Measurements from ENCODE around the gene TUBB4B.
"Not testable (repeated sequence)": the region's sequence is repeated elsewhere in the genome, so short reads cannot be mapped to it uniquely, and the experiment has no call there.

TUBB4B gene

DNA sequence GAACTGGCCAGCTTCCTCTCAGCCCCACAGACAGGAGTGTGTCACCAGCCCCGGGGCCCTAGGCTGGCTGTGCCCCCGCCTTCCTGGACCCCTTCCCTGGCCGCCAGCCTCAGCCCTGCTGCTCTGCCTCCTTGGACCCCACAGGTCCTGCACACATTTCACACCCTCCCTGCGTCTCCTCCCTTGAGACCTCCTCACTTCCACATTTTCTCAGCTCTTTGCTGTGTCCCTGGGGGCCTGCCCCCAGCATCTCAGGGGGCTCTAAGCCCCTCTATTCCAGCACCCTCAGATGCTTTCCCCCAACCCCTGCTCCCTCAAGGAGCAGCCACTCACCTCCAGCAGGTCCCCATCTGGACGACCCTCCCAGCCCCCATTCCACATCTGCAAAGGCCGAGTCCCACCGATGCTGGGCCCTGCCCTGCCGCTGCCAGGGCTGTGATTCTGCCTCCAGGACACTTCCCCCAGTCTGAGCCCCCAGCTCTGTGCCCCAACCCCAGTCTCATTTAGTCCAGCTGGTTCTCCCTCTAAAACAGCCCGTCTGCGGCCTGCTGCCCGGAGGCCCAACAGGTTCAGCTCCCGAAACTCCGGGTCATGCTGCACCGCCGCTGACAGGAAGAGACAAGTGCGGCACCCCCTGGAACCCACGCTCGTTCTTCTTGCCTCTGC, 6.2 kb upstream of the TUBB4B start:
- no peak for FAIRE-seq
- DNase-seq (ENCODE audit: extremely low spot score, insufficient read length, low read depth): no peak

DNA sequence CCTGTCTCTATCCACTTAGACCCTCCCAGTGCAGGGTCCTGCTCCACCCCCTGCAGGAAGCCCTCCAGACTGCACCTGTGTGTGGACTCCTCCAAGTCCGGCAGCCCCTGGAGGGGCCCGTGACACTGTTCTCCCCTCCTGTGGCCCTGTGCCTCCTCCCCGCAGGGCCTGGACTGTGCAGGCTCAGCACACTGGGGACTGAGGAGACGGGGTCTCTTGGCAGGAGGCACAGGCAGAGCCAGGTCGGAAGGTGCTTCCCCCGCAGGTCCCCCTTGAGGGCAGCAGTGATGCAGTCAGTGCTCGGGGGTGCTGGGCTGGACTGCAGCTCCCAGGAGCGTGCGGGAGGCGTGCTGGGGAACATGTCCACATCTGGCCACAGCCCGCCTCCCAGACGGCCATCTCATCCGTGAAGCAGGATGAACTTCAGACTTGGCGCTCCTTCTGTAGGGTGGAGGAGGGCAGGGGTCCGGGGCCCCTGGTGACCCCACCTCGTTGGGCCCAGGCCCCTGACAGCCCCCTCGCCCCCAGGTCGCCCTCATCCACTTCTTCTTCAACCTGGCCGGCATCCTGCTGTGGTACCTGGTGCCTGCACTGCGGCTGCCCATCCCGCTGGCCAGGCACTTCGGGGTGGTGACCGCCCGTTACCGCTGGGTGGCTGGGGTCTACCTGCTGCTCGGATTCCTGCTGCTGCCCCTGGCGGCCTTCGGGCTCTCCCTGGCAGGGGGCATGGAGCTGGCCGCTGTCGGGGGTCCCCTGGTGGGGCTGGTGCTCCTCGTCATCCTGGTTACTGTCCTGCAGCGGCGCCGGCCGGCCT, 5.5 kb upstream of the TUBB4B start:
- FAIRE-seq (no peak), DNase-seq (ENCODE audit: extremely low spot score, insufficient read length, low read depth) (no peak)

DNA sequence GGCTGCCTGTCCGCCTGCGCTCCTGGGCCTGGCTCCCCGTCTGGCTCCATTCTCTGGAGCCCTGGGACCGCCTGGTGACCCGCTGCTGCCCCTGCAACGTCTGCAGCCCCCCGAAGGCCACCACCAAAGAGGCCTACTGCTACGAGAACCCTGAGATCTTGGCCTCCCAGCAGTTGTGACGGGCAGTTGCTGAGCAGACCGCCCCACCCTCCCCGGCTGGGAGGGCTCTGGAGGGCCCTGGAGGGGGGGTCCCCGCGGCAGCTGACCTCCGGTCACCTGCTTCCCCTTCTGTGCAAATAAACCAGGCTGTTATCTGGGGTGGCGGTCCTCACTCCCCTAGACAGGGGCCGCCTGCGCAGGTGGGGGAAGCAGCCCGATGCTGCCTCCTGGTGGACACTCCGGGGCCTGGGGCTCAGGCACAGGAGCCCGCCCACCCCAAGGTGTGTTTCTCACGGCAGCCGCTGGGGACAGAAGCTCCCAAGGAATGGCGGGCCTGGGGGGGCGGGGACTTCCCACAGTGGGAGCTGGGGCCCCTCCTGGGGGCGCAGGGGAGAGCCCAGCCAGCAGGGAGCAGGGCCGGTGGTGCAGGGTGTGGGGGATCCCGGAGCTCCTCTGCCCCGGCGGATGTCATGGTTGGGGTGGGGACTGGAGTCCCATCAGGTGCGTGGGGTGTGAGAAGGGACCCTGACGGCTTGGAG, 4.7 kb upstream of the TUBB4B start:
- FAIRE-seq (peak; percentile 93), DNase-seq (ENCODE audit: extremely low spot score, insufficient read length, low read depth) (peak; percentile 92)

DNA sequence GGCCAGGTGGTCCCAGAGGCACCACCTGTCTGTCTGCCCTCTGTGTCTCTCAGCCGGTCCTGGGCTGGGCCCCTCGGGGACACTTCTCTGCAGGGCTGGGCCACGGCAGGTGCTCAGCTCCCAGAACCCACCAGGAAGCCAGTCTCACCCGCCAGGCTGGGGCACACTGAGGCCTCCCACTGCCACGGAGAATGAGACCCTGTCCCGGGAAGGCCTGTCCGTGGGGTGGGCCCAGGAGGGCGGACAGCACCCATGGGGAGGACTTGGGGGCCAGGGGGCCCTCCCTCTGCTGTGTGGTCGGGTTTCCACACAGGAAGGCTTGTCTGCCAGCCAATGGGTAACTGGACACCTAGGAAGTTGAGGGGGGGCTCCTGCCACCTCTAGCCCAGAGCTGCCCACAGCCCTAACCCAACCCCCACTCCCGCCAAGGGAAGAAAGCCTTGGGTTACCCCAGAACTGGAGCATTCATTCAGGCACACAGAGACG, 4.1 kb upstream of the TUBB4B start:
- DNase-seq (ENCODE audit: extremely low spot score, insufficient read length, low read depth): no peak
- no peak for FAIRE-seq

DNA sequence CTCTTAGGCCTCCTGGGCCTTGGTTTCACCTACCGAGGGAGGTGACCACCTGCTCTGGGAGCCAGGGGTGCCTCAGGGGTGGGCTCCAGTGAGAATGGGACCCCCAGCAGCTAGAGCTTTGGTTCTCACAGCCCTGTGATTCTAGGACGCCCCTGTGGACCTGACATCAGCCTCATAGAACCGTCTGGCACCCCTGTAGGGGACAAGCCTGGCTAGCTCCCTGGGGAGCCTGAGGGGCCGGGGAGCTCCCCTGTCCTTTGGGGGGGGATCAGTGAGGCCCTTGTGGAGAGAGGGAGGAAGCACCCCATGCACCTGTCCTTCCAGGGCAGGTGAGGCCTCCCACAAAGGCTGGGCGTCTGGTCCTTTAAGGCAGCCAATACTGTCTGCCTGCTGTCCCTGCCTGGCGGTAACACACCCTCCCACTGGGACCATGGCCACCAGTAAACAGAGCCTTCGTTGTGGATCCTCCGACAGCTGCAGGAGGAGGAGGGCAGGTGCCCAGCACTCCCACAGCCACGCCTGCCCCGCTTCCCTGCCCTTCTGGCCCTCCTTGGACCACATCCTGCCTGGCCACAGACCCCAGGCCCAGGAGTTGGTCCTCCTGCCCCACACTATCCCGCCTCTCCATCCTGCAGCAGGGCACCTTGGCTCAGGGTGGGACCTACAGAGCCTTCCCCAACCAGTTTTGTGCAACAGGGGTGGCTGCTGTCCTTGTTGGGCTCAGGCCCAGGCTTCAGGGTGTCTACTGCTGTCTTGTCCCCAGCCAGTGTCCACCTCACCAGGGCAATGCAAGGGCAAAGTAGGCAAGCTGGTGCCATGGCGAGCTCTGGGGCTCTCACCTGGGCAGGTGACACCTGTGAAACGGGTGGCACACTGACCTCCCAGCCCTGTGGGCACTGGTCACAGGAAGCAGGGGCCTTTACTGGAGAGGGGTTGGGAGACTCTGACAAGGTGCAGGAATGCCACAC, 3.0 kb upstream of the TUBB4B start:
- DNase-seq (ENCODE audit: extremely low spot score, insufficient read length, low read depth) (no peak), FAIRE-seq (no peak)

DNA sequence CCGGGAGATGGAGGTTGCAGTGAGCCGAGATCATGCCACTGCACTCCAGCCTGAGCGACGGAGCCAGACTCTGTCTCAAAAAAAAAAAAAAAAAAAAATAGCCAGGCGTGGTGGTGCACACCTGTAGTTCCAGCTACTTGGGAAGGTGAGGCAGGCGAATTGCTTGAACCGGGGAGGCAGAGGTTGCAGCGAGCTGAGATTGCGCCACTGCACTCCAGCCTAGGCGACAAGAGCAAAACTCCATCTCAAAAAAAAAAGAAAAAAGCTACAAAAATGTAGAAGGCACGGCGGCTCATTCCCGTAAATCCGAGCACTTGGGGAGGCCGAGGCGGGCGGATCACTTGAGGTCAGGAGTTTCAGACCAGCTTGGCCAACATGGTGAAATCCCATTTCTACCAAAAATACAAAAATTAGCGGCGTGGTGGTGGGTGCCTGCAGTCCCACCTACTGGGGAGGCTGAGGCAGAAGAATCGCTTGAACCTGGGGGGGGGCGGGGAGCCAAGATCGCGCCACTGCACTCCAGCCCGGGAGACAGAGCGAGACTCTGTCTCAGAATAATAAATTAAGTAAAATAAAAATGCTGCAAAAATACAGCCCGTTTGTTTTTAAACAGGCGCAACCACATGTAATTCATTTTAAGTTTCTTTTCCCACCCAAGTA, 1.4 kb upstream of the TUBB4B start:
- not testable (repeated sequence) for FAIRE-seq; DNase-seq (ENCODE audit: extremely low spot score, insufficient read length, low read depth)

DNA sequence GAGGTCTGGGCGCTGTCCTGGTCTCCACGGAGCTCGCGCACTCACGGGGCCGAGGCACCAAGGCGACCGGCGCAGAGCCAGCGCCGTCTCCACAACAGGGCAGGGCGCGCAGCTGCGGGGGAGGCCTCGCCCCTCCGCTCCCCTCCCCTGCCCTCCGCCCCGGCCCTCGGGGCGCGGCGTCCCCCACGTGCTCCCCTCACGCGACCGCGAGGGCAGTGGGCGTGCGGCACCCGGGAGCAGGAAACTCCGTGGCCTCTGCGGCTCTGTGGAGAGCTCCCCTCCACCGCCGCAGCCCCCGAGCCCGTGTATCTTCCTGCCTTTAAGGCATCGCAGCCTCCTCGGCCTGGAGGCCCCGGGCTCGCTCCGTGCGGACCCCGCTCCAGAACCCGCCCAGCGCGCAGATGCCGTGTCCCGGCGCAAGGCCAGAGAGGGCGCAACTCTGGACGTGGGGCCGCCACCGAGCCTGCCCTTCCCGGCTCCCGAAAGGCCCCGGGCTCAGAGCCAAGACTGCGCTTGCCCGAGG, 708 bp upstream of the TUBB4B start:
- DNase-seq (ENCODE audit: extremely low spot score, insufficient read length, low read depth) (no peak), FAIRE-seq (no peak)

DNA sequence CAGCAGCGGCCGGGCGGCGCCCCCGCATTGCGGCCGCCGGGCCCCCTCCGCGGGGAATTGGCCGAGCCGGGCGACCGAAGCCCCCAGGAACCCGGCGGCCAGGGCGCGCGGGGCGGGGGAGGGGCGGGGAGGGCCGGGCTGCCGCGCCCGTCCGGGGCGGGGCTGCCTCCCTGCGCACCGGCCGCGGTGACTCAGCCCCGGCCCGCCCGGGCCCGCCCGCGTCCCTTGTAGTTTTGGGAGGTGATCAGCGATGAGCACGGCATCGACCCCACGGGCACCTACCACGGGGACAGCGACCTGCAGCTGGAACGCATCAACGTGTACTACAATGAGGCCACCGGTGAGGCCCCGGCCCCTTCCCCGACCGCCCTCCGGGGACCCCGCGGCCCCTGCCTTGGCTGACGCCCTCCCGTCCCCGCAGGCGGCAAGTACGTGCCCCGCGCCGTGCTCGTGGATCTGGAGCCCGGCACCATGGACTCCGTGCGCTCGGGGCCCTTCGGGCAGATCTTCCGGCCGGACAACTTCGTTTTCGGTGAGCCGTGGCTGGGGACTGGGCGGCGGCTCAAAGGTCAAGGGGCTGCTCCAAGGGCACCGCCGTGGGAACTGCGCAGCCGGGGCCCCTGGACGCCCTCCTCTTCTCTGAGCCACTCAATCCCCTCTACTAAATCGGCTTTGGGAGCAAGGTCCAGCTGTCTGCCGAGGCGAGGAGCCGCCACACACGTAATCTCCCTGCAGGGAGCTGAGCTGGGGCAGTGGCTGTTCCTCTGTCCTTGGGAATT, 592 bp downstream of the TUBB4B start:
- DNase-seq (ENCODE audit: extremely low spot score, insufficient read length, low read depth) (no peak), FAIRE-seq (no peak)

DNA sequence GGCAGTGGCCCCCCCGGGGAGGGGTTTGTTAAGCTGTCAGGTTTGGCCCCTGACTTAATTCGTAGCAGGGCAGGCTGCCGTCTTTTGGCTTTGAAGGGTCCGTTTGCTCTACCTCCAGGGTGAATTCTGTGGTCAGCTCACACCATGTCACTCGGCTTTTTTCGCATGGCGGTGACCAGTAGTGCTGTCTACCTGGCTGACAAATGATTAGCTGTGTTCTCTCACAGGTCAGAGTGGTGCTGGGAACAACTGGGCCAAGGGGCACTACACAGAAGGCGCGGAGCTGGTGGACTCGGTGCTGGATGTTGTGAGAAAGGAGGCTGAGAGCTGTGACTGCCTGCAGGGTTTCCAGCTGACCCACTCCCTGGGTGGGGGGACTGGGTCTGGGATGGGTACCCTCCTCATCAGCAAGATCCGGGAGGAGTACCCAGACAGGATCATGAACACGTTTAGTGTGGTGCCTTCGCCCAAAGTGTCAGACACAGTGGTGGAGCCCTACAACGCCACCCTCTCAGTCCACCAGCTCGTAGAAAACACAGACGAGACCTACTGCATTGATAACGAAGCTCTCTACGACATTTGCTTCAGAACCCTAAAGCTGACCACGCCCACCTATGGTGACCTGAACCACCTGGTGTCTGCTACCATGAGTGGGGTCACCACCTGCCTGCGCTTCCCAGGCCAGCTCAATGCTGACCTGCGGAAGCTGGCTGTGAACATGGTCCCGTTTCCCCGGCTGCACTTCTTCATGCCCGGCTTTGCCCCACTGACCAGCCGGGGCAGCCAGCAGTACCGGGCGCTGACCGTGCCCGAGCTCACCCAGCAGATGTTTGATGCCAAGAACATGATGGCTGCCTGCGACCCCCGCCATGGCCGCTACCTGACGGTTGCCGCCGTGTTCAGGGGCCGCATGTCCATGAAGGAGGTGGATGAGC, 1.4 kb downstream of the TUBB4B start:
- DNase-seq (ENCODE audit: extremely low spot score, insufficient read length, low read depth) (no peak), FAIRE-seq (no peak)

DNA sequence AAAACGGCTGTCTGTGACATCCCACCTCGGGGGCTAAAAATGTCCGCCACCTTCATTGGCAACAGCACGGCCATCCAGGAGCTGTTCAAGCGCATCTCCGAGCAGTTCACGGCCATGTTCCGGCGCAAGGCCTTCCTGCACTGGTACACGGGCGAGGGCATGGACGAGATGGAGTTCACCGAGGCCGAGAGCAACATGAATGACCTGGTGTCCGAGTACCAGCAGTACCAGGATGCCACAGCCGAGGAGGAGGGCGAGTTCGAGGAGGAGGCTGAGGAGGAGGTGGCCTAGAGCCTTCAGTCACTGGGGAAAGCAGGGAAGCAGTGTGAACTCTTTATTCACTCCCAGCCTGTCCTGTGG, 2.2 kb downstream of the TUBB4B start:
- not testable (repeated sequence) for FAIRE-seq; DNase-seq (ENCODE audit: extremely low spot score, insufficient read length, low read depth)

DNA sequence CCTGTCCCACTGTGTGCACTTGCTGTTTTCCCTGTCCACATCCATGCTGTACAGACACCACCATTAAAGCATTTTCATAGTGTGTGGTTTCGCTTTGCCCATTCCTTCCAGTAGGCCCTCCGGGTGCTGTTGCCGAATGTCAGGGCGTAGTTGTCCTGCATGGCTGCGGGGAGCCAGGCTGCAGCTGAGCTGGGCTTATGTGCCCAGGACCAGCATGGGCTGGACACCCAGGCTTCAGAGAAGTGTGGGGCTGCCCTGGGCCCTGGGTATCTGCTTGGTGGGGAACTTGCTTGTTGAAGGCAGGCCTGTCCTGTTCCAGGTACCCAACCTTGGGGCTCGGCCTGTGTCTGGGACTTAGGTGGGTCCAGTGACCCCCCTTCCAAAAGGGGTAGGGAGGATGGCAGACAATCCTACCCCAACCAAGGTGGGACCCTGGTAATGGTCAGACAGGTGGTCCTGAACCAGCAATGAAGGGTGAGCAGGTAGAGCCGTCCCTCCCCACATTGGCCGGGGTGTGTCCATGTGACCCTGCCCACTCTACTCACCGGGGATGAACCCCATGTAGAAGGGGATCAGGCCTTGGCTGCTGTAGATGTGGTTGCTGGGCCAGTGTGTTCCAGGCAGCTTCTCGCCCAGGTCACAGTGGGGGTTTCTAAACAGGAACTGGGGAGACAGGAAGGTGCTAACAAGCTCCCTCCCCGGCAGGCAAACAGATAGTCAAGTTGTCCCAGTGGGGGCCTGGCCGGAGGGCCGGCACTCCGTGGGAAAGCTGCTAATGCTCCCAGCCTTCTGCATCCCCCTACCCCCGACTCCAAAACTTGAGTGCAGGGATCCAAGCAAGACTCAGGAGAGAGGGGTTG, 2.8 kb downstream of the TUBB4B start:
- FAIRE-seq: no peak

DNA sequence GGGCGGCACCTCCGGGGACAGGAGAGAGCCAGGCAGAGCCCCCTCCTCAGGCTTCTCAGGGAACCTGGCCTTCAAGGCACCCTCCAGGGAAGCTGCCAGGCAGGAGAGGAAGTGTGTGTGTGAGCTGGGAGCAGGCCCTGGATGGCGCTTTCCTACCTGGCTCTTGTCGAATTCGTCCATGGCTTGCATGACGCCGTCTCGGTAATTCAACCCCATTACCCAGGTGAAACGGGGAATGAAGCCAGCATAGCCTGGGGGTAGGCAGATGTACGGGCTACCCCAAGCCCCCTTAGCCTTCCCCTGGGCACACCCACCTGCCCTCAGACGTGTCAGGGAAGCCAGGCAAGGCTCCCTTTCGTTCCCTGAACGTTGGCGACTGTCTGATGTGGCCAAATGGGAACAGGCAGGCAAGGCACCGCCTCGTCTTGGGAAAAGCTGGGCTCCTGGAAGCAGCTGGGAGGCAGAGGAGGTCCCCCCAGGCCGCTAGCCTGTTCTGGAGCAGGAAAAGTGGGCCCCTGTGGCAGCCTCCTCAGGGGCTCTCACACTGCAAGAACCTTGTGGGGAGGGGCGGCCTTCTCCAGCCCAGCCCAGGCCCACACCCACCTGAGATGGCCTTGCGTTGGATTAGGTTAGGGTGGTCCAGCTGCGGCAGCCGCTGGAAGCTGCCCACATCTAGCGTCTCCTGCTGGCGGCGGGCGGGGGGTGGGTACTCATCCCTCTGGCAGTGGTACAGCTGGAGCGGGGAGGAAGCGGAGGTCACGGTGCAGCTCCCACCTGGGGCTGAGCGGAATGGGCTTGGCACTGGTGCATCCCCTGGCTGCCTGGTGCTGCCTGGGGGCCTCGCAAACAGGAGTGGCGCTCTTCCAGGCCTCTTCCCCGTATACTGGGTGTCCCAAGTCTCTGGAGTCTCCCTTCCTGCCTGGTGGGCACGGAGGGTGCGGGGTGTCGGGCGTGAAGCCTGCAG, 3.7 kb downstream of the TUBB4B start:
- no peak for DNase-seq (ENCODE audit: extremely low spot score, insufficient read length, low read depth)
- FAIRE-seq: no peak

More for the DNA sequence above, 2.8 kb downstream of the TUBB4B start:
- no peak for DNase-seq (ENCODE audit: extremely low spot score, insufficient read length, low read depth)

DNA sequence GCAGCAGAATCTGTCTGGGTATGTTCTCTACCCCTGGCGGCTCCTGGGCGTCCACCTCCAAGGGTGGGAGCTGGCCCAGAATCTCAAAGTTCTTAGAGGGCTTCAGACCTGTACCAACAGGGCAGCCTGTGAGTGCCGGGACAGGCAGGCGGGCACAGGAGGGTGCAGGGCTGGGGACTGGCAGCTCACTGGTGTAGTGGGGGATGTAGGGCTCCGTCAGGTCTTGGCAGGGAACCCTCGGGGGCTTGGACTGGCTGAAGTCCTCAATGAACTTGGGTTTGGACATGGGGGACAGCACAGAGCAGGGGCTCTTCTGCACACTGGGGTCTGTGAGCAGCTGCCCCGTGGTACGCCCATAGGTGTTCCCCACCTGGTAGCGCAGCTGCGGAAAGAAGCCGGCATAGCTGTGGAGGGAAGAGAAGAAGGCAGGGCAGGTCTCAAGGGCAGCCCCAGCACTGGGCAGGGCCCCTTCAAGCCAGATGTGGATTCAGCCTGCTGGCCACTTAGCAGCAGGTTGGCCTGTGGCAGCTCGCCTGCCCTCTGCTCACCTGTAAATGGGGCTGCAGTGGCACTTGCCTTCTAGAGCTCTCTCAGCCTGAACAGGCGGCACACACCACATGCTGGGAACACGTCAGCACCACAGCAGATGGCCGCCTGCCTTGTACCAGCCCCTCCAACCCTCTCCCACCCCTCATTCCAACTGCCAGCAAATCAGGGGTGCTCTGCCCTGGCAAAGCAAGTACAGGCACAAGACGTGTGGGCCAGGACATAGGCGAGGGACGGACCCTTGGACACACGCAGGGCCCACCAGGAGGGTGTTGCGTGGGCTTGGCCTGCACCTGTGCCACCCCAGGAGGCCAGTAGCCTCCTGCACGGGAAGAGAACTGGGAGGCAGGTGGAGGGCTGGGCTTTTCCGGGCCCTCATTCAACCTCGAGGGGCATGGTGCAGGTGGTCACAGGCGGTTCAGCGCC, 4.6 kb downstream of the TUBB4B start:
- no peak for FAIRE-seq

More for the DNA sequence above, 4.6 kb downstream of the TUBB4B start:
- no peak for DNase-seq (ENCODE audit: extremely low spot score, insufficient read length, low read depth)

Measured in GM18507 (cell line).